Measurements from ENCODE around the gene SULF2.

The SULF2 gene

GRCh38 chr20:47672166-47672565 lies 113.1 kb downstream of the SULF2 start:
- Histone ChIP-seq H3K27me3 (ENCODE audit: insufficient read depth, low read depth, severe bottlenecking) (no peaks in the 10 kb centered on the region), H3K4me3 (ENCODE audit: low read depth, low read length) (no peak overlapping the region), H3K36me3 (no peaks in the 10 kb centered on the region), H3K9me3 (ENCODE audit: severe bottlenecking) (no peaks in the 10 kb centered on the region), H3K27ac (no peak overlapping the region)
- TF ChIP-seq CTCF (IDR thresholded peaks at IDR 0.05; ENCODE audit: low read depth, low read length) = no peak
- DNase-seq = no peak

- DNase-seq = no peak
- Histone ChIP-seq H3K27me3 (ENCODE audit: insufficient read depth, low read depth, severe bottlenecking) (no peaks in the 10 kb centered on the region), H3K4me3 (ENCODE audit: low read depth, low read length) (no peak overlapping the region), H3K9me3 (ENCODE audit: severe bottlenecking) (no peaks in the 10 kb centered on the region), H3K27ac (no peak overlapping the region), H3K36me3 (no peaks in the 10 kb centered on the region)
- no peak for TF ChIP-seq CTCF (IDR thresholded peaks at IDR 0.05; ENCODE audit: low read depth, low read length)
Measured at GRCh38 chr20:47670913-47671312, 114.4 kb downstream of the SULF2 start.

- no peaks in the 10 kb centered on the region for H3K9me3 ChIP-seq (ENCODE audit: severe bottlenecking)
- no peaks in the 10 kb centered on the region for H3K27me3 ChIP-seq (ENCODE audit: insufficient read depth, low read depth, severe bottlenecking)
- DNase-seq = no peak
- H3K36me3 ChIP-seq = no peaks in the 10 kb centered on the region
- H3K27ac ChIP-seq = no peak overlapping the region
- TF ChIP-seq CTCF (IDR thresholded peaks at IDR 0.05; ENCODE audit: low read depth, low read length) = no peak
- no peak overlapping the region for H3K4me3 ChIP-seq (ENCODE audit: low read depth, low read length)
Measured at GRCh38 chr20:47669927-47670890, 115.1 kb downstream of the SULF2 start.

GRCh38 chr20:47669489-47669888 lies 115.8 kb downstream of the SULF2 start:
- DNase-seq = no peak
- no peak overlapping the region for H3K27ac ChIP-seq
- H3K36me3 ChIP-seq = no peaks in the 10 kb centered on the region
- no peak overlapping the region for H3K4me3 ChIP-seq (ENCODE audit: low read depth, low read length)
- TF ChIP-seq CTCF (IDR thresholded peaks at IDR 0.05; ENCODE audit: low read depth, low read length) = no peak
- no peaks in the 10 kb centered on the region for H3K27me3 ChIP-seq (ENCODE audit: insufficient read depth, low read depth, severe bottlenecking)
- no peaks in the 10 kb centered on the region for H3K9me3 ChIP-seq (ENCODE audit: severe bottlenecking)

- no peaks in the 10 kb centered on the region for H3K27me3 ChIP-seq (ENCODE audit: insufficient read depth, low read depth, severe bottlenecking)
- no peak overlapping the region for H3K4me3 ChIP-seq (ENCODE audit: low read depth, low read length)
- no peaks in the 10 kb centered on the region for H3K36me3 ChIP-seq
- no peak for DNase-seq
- no peaks in the 10 kb centered on the region for H3K9me3 ChIP-seq (ENCODE audit: severe bottlenecking)
- H3K27ac ChIP-seq = no peak overlapping the region
- TF ChIP-seq CTCF (IDR thresholded peaks at IDR 0.05; ENCODE audit: low read depth, low read length) = no peak
Measured at GRCh38 chr20:47669152-47669425, 116.2 kb downstream of the SULF2 start.
